ENCODE measurements around the gene APCDD1L. TPM values are rescaled to one million over a fixed set of nuclear protein-coding genes. Genes with fewer than 3 reads are reported as not detected.
A peak's percentile ranks its signal among the peaks of the same experiment; 100 is the strongest.

APCDD1L gene
- total RNA-seq, 1 donor from 2014 or later = not detected

DNA sequence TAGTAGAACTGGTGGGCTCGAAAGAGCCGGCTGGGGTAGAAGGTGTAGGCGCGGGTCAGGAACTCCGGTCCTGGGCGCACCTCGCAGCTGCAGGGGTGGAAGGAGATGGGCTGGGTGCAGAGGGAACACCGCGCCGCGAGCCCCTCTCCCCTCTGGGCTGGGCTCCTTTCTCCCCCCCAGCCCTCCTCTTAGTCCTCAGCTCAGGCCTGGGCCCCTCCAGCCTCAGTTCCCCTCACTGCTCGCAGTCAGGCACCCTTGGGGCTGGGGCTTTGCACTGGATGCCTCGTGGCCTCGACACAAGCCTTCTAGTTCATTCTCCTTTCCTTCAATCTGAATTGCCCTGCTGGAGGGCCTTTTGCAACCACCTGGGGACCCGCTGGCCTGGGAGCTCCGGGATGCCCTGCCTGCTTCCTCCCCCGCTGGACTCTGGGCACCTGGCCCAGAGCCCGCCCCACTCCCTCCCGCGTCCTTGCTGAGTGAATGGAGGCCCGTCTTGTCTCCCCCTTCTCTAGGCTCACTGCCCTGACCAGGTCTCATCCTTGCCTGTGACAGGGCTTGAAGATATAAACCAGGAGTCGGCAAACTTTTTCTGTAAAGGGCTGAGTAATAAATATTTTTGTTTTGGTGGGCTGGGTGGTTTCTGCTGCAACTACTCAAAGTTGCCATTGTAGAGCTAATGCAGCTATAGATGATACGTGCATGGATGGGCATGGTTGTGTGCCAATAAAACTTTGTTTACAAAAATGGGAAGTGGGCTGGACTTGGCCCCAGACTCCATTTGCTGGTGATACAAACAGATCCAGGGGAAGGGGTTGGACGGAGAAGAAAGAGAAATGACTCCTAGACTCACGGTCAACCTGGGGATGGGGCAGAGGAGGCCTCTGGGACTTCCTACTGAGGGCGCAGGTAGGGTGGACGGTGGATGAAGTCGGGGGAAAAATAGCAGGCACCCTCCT lies 47.3 kb downstream of the APCDD1L start:
- no peak for DNase-seq (ENCODE audit: low read depth in 2 of 2)

GRCh38 chr20:58466729-58467571 lies 48.2 kb downstream of the APCDD1L start:
- DNase-seq (ENCODE audit: low read depth in 2 of 2) = no peak

DNA sequence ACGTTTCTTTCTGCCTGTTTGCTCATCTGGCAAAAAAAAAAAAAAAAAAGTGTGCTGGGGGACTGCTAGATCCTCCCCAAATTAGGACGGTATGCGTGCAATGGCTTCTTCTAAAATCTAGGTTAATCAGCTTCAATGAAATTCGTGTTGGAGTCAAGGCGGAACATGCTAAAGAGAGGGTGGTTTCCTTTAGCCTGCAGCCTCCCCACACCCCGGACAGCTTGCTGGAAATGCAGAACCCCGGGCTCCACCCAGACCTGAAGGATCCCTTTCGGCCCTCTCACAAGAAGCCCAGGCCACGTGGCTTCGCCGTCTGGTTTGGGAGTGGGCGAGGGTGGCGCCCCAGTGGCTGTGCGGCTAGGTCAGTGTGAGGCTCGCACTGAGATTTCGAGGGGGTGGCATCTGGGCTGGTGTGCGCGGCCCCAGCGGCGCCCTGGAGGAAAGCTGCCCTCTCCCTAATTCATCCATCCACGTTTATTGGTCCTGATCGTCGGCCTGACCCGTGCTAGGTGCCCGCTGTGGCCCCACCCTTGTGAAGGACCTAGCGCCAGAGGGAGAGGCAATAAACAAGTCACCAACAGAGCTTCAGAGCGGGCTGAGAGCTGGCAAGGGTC lies 49.0 kb downstream of the APCDD1L start:
- DNase-seq (ENCODE audit: low read depth in 2 of 2) = no peak

GRCh38 chr20:58464838-58465237 lies 50.4 kb downstream of the APCDD1L start:
- no peak for DNase-seq (ENCODE audit: low read depth in 2 of 2)

GRCh38 chr20:58463256-58463655 lies 51.9 kb downstream of the APCDD1L start:
- DNase-seq (ENCODE audit: low read depth in 2 of 2) = no peak

- no peak for DNase-seq (ENCODE audit: low read depth in 2 of 2)
Observed at GRCh38 chr20:58461899-58462298, 53.3 kb downstream of the APCDD1L start.

- no peak for DNase-seq (ENCODE audit: low read depth in 2 of 2)
Observed at GRCh38 chr20:58461104-58461503, 54.1 kb downstream of the APCDD1L start.

- no peak for DNase-seq (ENCODE audit: low read depth in 2 of 2)
Observed at GRCh38 chr20:58459058-58459750, 56.0 kb downstream of the APCDD1L start.

DNA sequence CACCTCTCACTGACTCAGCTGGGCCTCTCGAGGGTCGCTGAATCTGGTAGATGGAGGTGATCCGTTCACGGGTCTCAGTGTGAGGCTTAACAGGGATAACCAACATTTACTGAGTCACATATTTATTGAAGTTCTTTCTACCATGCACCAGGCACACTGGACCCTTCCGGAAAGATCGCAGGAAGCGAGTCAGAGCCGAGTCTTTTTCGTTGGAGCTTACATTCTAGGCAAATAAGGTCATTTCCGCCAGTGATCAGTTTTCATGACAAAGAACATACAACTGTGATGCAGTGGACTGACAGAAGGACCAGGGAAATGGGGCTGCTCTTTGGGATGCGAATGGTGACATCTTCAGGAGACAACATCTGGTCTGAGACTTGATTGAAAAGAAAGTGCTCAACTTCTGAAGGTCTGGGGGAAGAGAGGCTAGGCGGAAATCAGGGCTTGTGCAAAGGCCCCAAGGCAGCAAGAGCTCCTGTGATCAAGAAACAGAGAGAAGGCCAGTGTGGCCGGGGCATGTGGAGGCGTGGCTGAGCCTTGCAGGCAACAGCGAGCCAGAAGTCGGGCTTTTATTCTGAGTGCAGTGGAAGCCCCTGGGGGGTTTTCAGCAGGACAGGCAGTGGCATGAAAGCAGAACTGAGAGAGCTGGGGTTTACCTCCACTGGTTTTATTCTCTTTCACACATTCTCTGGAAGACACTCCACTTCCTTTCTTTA lies 56.7 kb downstream of the APCDD1L start:
- DNase-seq (ENCODE audit: low read depth in 2 of 2) = peak in 1 of 2 donors; percentile 56

- DNase-seq (ENCODE audit: low read depth in 2 of 2) = no peak
Observed at GRCh38 chr20:58457083-58457695, 58.0 kb downstream of the APCDD1L start.

GRCh38 chr20:58454460-58454859 lies 60.7 kb downstream of the APCDD1L start:
- no peak for DNase-seq (ENCODE audit: low read depth in 2 of 2)

- DNase-seq (ENCODE audit: low read depth in 2 of 2) = no peak
Observed at GRCh38 chr20:58453391-58453790, 61.8 kb downstream of the APCDD1L start.

GRCh38 chr20:58452667-58453255 lies 62.4 kb downstream of the APCDD1L start:
- DNase-seq (ENCODE audit: low read depth in 2 of 2) = no peak

DNA sequence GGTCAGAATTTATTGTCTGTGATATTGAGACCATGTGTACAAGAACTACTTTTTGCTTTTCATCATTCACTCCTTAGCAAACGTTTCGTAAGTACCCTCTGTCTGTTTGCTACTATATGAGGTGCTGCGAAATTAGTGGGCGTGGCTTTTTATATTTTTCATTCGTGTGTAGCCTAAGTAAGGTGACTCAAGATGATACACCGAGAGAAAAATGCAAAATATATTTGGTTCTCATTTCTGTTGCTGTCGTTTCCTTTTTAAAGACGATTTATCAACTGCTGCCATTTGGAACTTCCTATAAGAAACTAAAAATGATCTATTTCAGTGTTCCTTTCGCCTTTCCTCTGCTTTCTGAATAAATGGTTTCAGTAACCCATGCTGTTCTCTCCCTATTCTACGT lies 64.9 kb downstream of the APCDD1L start:
- DNase-seq (ENCODE audit: low read depth in 2 of 2) = no peak

DNA sequence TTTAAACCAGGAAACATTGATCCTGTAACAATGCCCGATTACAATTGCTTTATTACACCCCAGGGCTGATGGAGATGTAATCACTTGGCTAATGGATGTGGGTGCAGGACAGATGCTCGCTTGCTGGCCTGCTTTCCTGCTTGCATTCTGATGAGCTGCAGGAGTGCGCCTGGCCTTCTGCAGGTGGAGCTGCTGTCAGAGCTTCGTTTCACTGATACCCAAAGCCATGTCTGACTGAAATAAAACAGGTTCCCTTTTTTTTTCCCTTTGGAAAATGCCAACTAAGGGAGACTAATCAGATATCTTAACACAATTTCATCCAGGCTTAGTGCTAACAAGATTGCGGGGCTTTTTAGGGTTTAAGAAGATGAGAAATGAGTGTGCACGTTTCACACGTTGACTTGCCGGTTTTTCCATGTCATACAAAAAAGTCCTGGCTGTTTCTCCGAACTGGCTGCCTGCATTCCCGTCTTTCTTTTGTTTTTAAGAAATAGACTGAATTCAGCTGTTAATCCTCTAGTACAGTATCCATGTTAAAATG lies 65.4 kb downstream of the APCDD1L start:
- no peak for DNase-seq (ENCODE audit: low read depth in 2 of 2)

DNA sequence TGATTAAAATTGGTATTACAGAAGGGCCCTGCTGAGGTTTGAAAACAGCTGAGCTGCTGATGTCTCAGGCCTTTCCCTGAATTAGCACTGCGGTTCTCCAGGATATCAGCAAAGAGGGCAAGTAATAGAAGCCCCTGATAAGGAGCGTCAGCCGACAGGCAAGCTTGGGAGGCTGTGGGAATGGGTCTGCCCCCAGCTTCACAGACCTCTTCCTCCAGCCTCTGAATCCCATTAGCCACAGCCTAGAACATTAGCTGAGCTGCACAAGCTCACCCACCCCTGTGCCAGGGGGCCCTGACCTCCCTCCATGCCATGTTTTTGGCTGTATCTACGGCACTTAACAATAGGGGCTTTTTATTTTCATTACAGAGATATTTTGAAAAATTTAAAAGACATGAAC lies 66.2 kb downstream of the APCDD1L start:
- DNase-seq (ENCODE audit: low read depth in 2 of 2) = no peak

DNA sequence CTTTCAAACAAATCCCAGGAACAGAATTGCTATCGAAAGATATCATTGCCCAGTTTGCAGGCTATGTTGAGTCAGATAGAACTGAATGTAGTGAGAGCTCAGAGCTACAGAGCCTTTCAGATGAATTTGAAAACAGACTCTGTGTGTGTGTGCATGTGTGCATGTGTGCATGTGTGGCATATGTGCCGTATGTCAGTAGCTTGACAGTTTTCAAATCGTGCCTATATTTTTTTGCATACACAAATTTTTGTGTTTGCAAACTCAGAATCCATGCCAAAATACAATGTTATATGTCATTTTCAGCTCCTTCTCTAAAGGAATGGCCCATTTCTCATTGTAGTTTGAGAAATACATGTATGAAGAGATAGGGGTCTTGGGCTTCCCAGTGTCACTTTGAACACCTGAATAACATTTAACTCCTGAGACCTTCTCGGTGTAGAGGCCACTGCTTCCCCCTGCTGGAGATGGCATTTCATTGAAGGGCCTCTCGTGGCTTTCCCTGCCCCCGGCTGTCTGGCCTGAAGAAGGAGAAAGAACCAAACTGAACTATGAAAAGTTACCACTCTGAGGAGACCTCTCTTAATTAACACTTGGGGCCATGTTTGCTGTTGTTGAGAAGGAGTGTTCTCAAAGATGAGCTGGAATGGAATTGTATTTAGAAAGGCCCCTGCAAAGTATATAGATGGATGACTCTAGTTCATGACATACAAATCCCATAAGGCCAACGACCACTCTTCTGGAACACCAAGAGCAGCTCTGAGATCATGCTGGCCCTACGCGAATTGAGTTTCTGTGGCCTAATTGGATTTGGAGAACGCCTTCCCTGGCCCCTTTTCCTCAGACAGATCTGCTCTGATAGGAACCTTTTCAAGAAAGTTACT lies 67.4 kb downstream of the APCDD1L start:
- DNase-seq (ENCODE audit: low read depth in 2 of 2) = peak; percentile 42 to 68

DNA sequence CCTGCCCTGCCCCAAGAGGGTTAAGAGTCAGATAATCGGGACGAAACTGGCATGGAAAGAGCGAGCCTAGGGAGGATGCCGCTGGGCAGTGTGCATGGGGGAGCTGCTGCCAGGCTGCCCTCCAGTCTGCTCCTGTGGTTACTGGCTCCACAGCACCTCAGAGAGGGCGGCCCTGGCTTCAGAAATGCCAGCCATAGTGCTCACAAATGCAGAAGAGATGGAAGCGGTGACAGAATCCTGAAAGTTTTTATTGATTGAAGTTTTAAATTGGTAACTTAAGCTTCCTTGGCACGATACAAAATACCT lies 68.3 kb downstream of the APCDD1L start:
- DNase-seq (ENCODE audit: low read depth in 2 of 2) = no peak

All from dermis microvascular lymphatic vessel endothelial cell (primary cell).